Measurements from ENCODE around the gene NFKBIL1.
A peak's percentile ranks its signal among the peaks of the same experiment; 100 is the strongest.

Gene NFKBIL1

GRCh38 chr6:31534011-31534410, 13.4 kb upstream of the NFKBIL1 start:
- Histone ChIP-seq H3K9ac (no peak overlapping the region), H3K36me3 (peaks cover 97% of the 10 kb centered on the region), H3K27ac (no peak overlapping the region), H4K20me1 (peaks cover 96% of the 10 kb centered on the region), H3K9me3 (no peaks in the 10 kb centered on the region), H3K4me1 (peaks cover 15% of the 10 kb centered on the region), H3K27me3 (no peaks in the 10 kb centered on the region), H3K4me3 (no peak overlapping the region), H3K4me2 (no peak overlapping the region)
- no peak for TF ChIP-seq Cebpa-rat (IDR thresholded peaks at IDR 0.05)

DNA sequence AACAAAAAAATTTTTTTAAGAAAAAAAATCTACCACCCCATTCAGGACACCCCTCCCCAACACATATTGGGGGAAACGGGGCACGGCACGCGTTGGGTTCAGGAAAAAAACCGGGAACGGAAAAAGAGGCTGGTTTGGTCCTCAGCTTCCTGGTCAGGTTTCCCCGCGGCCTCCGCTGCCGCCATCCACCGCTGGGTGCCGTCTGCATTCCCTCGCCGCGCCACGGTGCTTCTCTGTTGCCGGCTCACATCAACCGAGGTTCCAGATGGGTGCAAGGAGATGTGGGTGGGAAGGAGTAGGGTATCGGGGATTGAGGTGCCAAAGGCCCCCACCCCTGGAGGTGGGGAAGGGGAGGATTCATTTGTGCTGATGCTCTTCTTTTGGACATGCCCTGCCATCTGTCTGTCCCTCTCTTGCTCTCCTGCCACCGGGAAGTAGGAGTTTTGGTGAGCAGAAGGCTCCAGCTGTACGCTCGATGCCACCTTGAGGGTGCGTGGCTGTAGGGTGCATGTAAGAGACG, 12.8 kb upstream of the NFKBIL1 start:
- no peak overlapping the region for H3K4me3 ChIP-seq
- peaks cover 21% of the 10 kb centered on the region for H3K4me1 ChIP-seq
- TF ChIP-seq Cebpa-rat (IDR thresholded peaks at IDR 0.05) = no peak
- no peak overlapping the region for H3K9ac ChIP-seq
- no peak overlapping the region for H3K27ac ChIP-seq
- peaks cover 99% of the 10 kb centered on the region for H3K36me3 ChIP-seq
- H3K9me3 ChIP-seq = no peaks in the 10 kb centered on the region
- peaks cover 98% of the 10 kb centered on the region for H4K20me1 ChIP-seq
- H3K27me3 ChIP-seq = no peaks in the 10 kb centered on the region
- H3K4me2 ChIP-seq = no peak overlapping the region

GRCh38 chr6:31535538-31536324, 11.7 kb upstream of the NFKBIL1 start:
- Histone ChIP-seq H3K4me2 (no peak overlapping the region), H3K4me1 (peaks cover 32% of the 10 kb centered on the region), H3K27ac (no peak overlapping the region), H3K9ac (no peak overlapping the region), H3K27me3 (no peaks in the 10 kb centered on the region), H3K4me3 (no peak overlapping the region), H4K20me1 (peaks cover 99% of the 10 kb centered on the region), H3K36me3 (peaks cover 99% of the 10 kb centered on the region), H3K9me3 (no peaks in the 10 kb centered on the region)
- TF ChIP-seq Cebpa-rat (IDR thresholded peaks at IDR 0.05) = no peak

DNA sequence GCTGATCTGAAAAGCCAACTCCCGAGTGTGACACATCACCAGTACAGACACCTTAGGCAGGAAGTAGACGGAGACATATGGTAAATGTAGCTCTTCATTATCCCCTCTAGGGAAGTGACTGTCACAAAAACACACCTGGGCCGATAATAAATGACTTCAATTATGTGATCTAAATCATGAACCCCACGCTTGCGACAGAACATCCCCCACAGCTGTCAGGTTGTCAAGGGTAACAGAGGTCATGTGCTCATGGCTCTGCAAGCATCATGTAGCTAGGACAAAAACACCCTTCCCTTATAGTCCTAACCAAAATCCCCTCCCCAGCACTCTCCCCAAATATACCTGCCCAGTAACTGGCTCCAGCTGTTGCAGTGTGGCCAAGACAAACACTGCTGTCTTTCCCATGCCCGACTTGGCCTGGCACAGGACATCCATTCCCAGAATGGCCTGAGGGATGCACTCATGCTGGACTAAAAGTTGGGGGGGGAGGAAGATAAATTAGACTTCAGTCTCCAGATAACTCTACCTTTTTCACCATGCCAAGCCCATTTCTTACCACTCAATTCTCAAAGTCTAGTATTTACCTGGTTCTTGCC, 8.5 kb upstream of the NFKBIL1 start:
- Histone ChIP-seq H3K36me3 (peaks cover 69% of the 10 kb centered on the region), H3K27me3 (no peaks in the 10 kb centered on the region), H3K9me3 (no peaks in the 10 kb centered on the region), H3K4me2 (peak overlapping the region; percentile 98), H4K20me1 (peaks cover 73% of the 10 kb centered on the region), H3K4me3 (peak overlapping the region; percentile 87), H3K27ac (no peak overlapping the region), H3K4me1 (peaks cover 44% of the 10 kb centered on the region), H3K9ac (peak overlapping the region; percentile 97; the same call in 1 of the 2 replicates)
- TF ChIP-seq Cebpa-rat (IDR thresholded peaks at IDR 0.05) = no peak

DNA sequence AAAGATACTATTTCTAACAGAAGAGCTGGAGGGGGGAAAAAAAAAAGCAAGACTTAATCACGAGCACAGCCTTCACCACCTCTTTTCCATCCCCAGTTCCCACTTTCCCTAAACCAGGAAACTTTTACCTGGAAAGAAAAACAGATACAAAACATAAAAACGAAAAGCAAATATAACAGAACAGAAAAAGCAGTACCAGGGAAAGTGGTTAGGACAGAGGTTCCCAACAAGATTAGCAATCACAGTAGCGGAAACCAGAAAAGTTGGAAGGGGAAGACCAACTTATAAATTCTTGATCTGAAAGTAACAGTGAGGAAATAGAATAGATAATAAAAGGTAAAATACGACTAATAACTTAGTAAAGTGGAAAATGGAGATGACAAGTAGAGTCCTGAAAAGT, 6.8 kb upstream of the NFKBIL1 start:
- peaks cover 56% of the 10 kb centered on the region for H4K20me1 ChIP-seq
- H3K27ac ChIP-seq = peak overlapping the region; percentile 97
- no peaks in the 10 kb centered on the region for H3K27me3 ChIP-seq
- peak overlapping the region; percentile 97 for H3K9ac ChIP-seq
- H3K4me3 ChIP-seq = peak overlapping the region; percentile 87
- H3K4me1 ChIP-seq = peaks cover 59% of the 10 kb centered on the region
- TF ChIP-seq Cebpa-rat (IDR thresholded peaks at IDR 0.05) = no peak
- H3K4me2 ChIP-seq = peak overlapping the region; percentile 98
- H3K36me3 ChIP-seq = peaks cover 51% of the 10 kb centered on the region
- no peaks in the 10 kb centered on the region for H3K9me3 ChIP-seq

DNA sequence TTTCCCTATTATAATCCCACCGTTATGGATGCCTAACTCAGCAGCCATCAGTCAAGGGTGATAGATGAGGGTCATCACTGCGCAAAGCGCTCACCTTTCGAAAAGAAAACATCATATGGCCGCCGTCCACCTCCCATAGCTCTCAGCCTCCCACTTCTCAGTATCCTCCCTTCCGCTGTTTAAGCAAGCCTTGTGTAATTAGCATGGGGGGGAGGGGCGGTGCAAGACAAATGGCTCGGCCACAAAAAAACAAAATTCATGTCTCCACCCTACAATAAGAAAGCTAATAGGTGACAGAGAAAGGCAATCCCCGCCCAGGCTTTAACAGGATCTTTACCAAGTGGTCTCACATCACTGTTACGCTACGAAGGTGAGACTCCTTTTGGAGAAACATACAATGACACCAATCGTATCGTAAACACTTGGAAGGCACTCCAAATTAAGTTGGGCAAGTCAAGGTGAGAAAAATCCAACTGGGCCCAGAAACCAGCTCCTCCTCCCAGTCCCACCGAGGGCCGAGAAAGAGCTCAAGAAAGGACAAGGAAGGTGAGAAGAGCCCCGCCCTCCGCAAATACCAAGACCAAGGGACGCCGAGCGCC, 6.2 kb upstream of the NFKBIL1 start:
- no peaks in the 10 kb centered on the region for H3K27me3 ChIP-seq
- H3K36me3 ChIP-seq = peaks cover 46% of the 10 kb centered on the region
- peak overlapping the region; percentile 98 for H3K4me2 ChIP-seq
- H4K20me1 ChIP-seq = peaks cover 51% of the 10 kb centered on the region
- no peaks in the 10 kb centered on the region for H3K9me3 ChIP-seq
- H3K4me3 ChIP-seq = peak overlapping the region; percentile 87
- peaks cover 64% of the 10 kb centered on the region for H3K4me1 ChIP-seq
- peak overlapping the region; percentile 97 for H3K9ac ChIP-seq
- TF ChIP-seq Cebpa-rat (IDR thresholded peaks at IDR 0.05) = no peak
- peak overlapping the region; percentile 97 for H3K27ac ChIP-seq

DNA sequence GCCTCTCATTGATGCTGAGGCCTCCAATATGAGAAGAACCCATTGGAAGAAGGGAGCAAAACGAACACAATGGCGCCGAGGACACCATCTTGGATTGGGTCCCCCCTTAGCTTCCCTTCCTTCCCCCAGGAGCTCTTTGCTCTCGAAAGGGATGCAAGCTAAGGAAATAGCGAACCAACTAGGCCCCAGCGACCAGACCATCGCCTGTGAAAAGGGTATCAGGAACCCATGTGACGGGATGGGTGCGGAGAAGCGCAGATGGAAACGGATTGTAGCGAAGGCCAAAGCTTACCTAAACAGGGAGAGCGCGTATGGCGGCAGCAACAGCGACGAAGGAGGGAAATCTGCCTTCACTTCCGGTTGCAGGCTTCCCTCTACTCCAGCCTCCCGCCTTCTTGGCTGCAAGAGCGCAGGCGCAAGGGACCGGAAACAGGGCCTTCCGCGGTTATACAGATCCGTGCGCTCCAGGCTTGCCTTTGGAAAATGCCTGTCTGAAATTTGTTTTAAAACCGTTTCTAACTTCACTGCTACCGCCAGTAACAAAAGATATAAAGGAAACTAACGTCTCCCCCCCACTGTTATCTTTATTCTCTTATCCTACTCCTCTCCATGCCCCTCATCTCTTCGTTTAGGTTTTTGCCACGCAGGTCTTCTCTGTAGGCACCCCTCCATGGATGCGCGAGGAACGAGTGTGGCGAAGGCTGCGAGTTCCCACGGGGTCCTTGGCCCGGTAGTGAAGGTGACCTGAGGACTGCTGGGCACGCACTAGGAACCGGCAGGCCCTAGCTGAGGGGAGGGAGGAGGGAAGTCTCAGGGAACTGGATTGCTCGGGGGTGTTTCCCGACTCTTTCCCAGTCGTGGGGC, 5.5 kb upstream of the NFKBIL1 start, which contains the start of gene DDX39B:
DDX39B (minus strand) TSS at position 346 of the 864 bp plus-strand sequence. CDS start 1,471 bp downstream, outside the sequence.
- peak within 1 kb of the TSS; percentile 97 for H3K9ac ChIP-seq
- no peak for TF ChIP-seq Cebpa-rat (IDR thresholded peaks at IDR 0.05)
- no peaks in the 10 kb centered on the region for H3K9me3 ChIP-seq
- H3K4me1 ChIP-seq = peaks cover 67% of the 10 kb centered on the region
- peak within 1 kb of the TSS; percentile 97 for H3K27ac ChIP-seq
- peaks cover 43% of the 10 kb centered on the region for H4K20me1 ChIP-seq
- peak within 1 kb of the TSS; percentile 98 for H3K4me2 ChIP-seq
- peak within 1 kb of the TSS; percentile 87 for H3K4me3 ChIP-seq
- H3K27me3 ChIP-seq = no peaks in the 10 kb centered on the region
- H3K36me3 ChIP-seq = peaks cover 39% of the 10 kb centered on the region

GRCh38 chr6:31543639-31544038, 3.8 kb upstream of the NFKBIL1 start:
- no peak for TF ChIP-seq Cebpa-rat (IDR thresholded peaks at IDR 0.05)
- no peaks in the 10 kb centered on the region for H3K27me3 ChIP-seq
- no peak overlapping the region for H3K9ac ChIP-seq
- H3K27ac ChIP-seq = no peak overlapping the region
- peaks cover 65% of the 10 kb centered on the region for H3K4me1 ChIP-seq
- H3K36me3 ChIP-seq = peaks cover 21% of the 10 kb centered on the region
- H3K4me3 ChIP-seq = no peak overlapping the region
- H4K20me1 ChIP-seq = peaks cover 26% of the 10 kb centered on the region
- no peaks in the 10 kb centered on the region for H3K9me3 ChIP-seq
- H3K4me2 ChIP-seq = peak overlapping the region; percentile 87

DNA sequence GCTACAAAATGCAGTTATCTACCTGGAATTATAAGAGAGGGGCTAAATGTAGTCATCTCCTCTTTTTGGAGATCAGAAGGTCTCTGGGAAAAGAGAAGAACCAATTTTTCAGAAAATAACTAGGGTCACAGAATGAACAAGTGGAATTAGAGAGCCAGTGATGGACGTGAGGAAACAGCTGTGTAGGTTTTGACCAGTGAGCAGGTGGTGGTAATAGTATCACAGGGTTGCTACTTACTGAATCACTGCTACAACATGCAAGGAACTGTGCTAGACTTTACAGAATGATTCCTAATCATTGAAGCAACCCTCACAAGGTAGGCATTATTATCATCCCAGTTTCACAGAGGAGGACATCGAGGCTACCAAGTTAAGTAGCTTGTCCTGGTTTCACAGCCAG, 2.7 kb upstream of the NFKBIL1 start:
- H3K4me2 ChIP-seq = peak overlapping the region; percentile 93
- 0 out of 2 replicates have a peak overlapping the region, but pooled peaks have one; percentile 64 for H3K27ac ChIP-seq
- H3K36me3 ChIP-seq = peaks cover 13% of the 10 kb centered on the region
- H3K9me3 ChIP-seq = no peaks in the 10 kb centered on the region
- H3K4me3 ChIP-seq = no peak overlapping the region
- H4K20me1 ChIP-seq = peaks cover 16% of the 10 kb centered on the region
- no peak for TF ChIP-seq Cebpa-rat (IDR thresholded peaks at IDR 0.05)
- H3K27me3 ChIP-seq = no peaks in the 10 kb centered on the region
- H3K4me1 ChIP-seq = peaks cover 65% of the 10 kb centered on the region
- peak overlapping the region; percentile 61 for H3K9ac ChIP-seq

All from BLaER1 (cell line).